Transverse colon (tissue), 4 donors: ENCODE data around the gene DLGAP1. TPM values are rescaled to one million over a fixed set of nuclear protein-coding genes. Genes with fewer than 3 reads are reported as not detected.

Experiments used
- DNase-seq: peaks from one replicate; pipeline ENCODE4 v3.0.0-alpha.2; 2019
- H3K27ac ChIP-seq, 4 donors: fragments of 200-600 bp; sonication (generic); 2 replicates each; pipeline ENCODE4 v1.5.1; 2016 to 2018; ENCODE audit warnings: inconsistent platforms in 4 of 4
- H3K27me3 ChIP-seq: fragments of 200-600 bp; sonication (generic); 2 replicates; pipeline ENCODE4 v1.5.1; 2017; ENCODE audit warnings: inconsistent platforms
- H3K36me3 ChIP-seq, 4 donors: fragments of 200-600 bp; sonication (generic); 2 replicates each; pipeline ENCODE4 v1.5.1; 2017 to 2019; ENCODE audit warnings: inconsistent platforms in 4 of 4
- H3K4me1 ChIP-seq, 4 donors: fragments of 200-600 bp; sonication (generic); 2 replicates each; pipeline ENCODE4 v1.5.1; 2017 to 2020; ENCODE audit warnings: inconsistent platforms in 4 of 4
- H3K4me3 ChIP-seq, 4 donors: fragments of 200-600 bp; sonication (generic); 1 replicate in 1 of 4; 2 replicates in 3 of 4; pipeline versions ENCODE4 v1.5.1 to v1.6.1; 2017 to 2019; ENCODE audit warnings: inconsistent platforms in 4 of 4
- H3K9me3 ChIP-seq, 2 donors: fragments of 200-600 bp; sonication (generic); 2 replicates each; pipeline ENCODE4 v1.5.1; 2017 to 2019; ENCODE audit warnings: inconsistent platforms in 2 of 2
- CTCF ChIP-seq, 5 experiments: fragments of 200-600 bp in 3 of 5; fragments of 450-650 bp in 2 of 5; sonication (generic) in 3 of 5; IDR thresholded peaks; 1 replicate in 2 of 5; 2 replicates in 3 of 5; pipeline ENCODE4 v1.5.1; 2016 to 2017; ENCODE audit warnings: antibody characterized with exemption in 5 of 5, inconsistent platforms in 3 of 5, mild to moderate bottlenecking in 2 of 5, moderate library complexity in 1 of 5
- EP300 ChIP-seq: sonication (generic); formaldehyde crosslinking; IDR thresholded peaks from one replicate; pipeline ENCODE4 v1.6.1; 2017; ENCODE audit warnings: antibody characterized with exemption, low read depth
- POLR2A ChIP-seq: fragments of 450-650 bp; IDR thresholded peaks from one replicate; pipeline ENCODE4 v1.6.1; 2016; ENCODE audit warnings: antibody characterized with exemption, mild to moderate bottlenecking, moderate library complexity
- POLR2AphosphoS5 ChIP-seq, 3 donors: sonication (generic); formaldehyde crosslinking; IDR thresholded peaks; one replicate each; pipeline ENCODE4 v1.6.1; 2016; ENCODE audit warnings: antibody characterized with exemption in 3 of 3
- WGBS, 2 donors: methylation state at CpG; one replicate each; pipeline ENCODE4 v1.1.5; 2018; ENCODE audit warnings: low coverage in 1 of 2; 5-methylcytosine and 5-hydroxymethylcytosine counted together
- in situ Hi-C, 4 donors: fragments of 200-750 bp; cut with MboI; loops; one replicate each; pipeline versions ENCODE4 v1.15.0 to v1.15.1; 2017; ENCODE audit warnings: low sequenced_read_pairs in 3 of 4, low pct_ligation_motif_present in 1 of 4, low pct_unique_long_range_greater_than_20kb in 1 of 4
- intact Hi-C: fragments of 100-400 bp; cut with DNase I; formaldehyde crosslinking; loops from one replicate; pipeline ENCODE4 v1.15.1; 2023; ENCODE audit warnings: low total_unique reads
- total RNA-seq, 4 donors: library from RNA; depleted of rRNA; stranded (reverse); fragments of >200 nt; gene quantifications; one replicate each; pipeline ENCODE4 v1.1.0, GENCODE V29; 2016

The DLGAP1 gene
- total RNA-seq, 4 donors from 2014 or later, result 2.7 to 7.2 (median 3.3) TPM

- no peaks in the 10 kb centered on the region for H3K4me1 ChIP-seq
- H3K27ac ChIP-seq, result no peak overlapping the region
- H3K27me3 ChIP-seq, result no peaks in the 10 kb centered on the region
- no peaks in the 10 kb centered on the region for H3K9me3 ChIP-seq
- no peaks in the 10 kb centered on the region for H3K36me3 ChIP-seq
- H3K4me3 ChIP-seq, result no peak overlapping the region
- no peak for TF ChIP-seq CTCF (IDR thresholded peaks at IDR 0.05)
- TF ChIP-seq POLR2A, result no peak
- no peak for TF ChIP-seq EP300
- no peak for TF ChIP-seq POLR2AphosphoS5 (IDR thresholded peaks at IDR 0.05)
- intact Hi-C loops, result no loop called here
- no peak for DNase-seq
- in situ Hi-C loops, result no loop called here
- 40 to 65% methylated on average over 1 of the region's 1 CpG for WGBS, 2 donors
Observed at GRCh38 chr18:4238966-4239365, 216.1 kb downstream of the DLGAP1 start.

- intact Hi-C loops (no loop called here), in situ Hi-C loops (no loop called here)
- DNase-seq, result no peak
- no peak for TF ChIP-seq CTCF (IDR thresholded peaks at IDR 0.05)
- H3K4me1 ChIP-seq, result no peaks in the 10 kb centered on the region
- WGBS, 2 donors, result 48 to 59% methylated on average over 2 of the region's 2 CpGs
- no peaks in the 10 kb centered on the region for H3K9me3 ChIP-seq
- H3K27ac ChIP-seq, result no peak overlapping the region
- H3K36me3 ChIP-seq, result no peaks in the 10 kb centered on the region
- no peaks in the 10 kb centered on the region for H3K27me3 ChIP-seq
- no peak overlapping the region for H3K4me3 ChIP-seq
Observed at GRCh38 chr18:4237664-4238041, 217.5 kb downstream of the DLGAP1 start.

- H3K36me3 ChIP-seq, result no peaks in the 10 kb centered on the region
- in situ Hi-C loops (no loop called here), intact Hi-C loops (no loop called here)
- no peak overlapping the region for H3K4me3 ChIP-seq
- TF ChIP-seq CTCF (IDR thresholded peaks at IDR 0.05) (no peak), POLR2AphosphoS5 (IDR thresholded peaks at IDR 0.05) (no peak)
- H3K27ac ChIP-seq, result no peak overlapping the region
- no peak for DNase-seq
- 65 to 67% methylated on average over 7 to 11 of the region's 11 CpGs for WGBS, 2 donors
- H3K4me1 ChIP-seq, result no peaks in the 10 kb centered on the region
- no peaks in the 10 kb centered on the region for H3K9me3 ChIP-seq
- H3K27me3 ChIP-seq, result no peaks in the 10 kb centered on the region
Observed at GRCh38 chr18:4236940-4237663, 218.0 kb downstream of the DLGAP1 start.

- TF ChIP-seq POLR2AphosphoS5 (IDR thresholded peaks at IDR 0.05), result no peak
- TF ChIP-seq CTCF (IDR thresholded peaks at IDR 0.05), result no peak
- TF ChIP-seq EP300, result no peak
- TF ChIP-seq POLR2A, result no peak
- Histone ChIP-seq H3K9me3 (no peaks in the 10 kb centered on the region), H3K27ac (no peak overlapping the region), H3K4me1 (no peaks in the 10 kb centered on the region), H3K36me3 (no peaks in the 10 kb centered on the region), H3K4me3 (no peak overlapping the region), H3K27me3 (no peaks in the 10 kb centered on the region)
- intact Hi-C loops, result no loop called here
- no peak for DNase-seq
- in situ Hi-C loops, result no loop called here
- 34 to 90% methylated on average over 1 to 3 of the region's 3 CpGs for WGBS, 2 donors
Observed at GRCh38 chr18:4233468-4233867, 221.6 kb downstream of the DLGAP1 start.
